Dedifferentiated amniotic fluid mesenchymal stem cell (primary cell): ENCODE results near the gene TEKT3.

Experiments
- DNase-seq: peaks from one replicate; pipeline ENCODE4 v3.0.0-alpha.2; 2016; ENCODE audit errors: extremely low spot score

The TEKT3 gene

DNA sequence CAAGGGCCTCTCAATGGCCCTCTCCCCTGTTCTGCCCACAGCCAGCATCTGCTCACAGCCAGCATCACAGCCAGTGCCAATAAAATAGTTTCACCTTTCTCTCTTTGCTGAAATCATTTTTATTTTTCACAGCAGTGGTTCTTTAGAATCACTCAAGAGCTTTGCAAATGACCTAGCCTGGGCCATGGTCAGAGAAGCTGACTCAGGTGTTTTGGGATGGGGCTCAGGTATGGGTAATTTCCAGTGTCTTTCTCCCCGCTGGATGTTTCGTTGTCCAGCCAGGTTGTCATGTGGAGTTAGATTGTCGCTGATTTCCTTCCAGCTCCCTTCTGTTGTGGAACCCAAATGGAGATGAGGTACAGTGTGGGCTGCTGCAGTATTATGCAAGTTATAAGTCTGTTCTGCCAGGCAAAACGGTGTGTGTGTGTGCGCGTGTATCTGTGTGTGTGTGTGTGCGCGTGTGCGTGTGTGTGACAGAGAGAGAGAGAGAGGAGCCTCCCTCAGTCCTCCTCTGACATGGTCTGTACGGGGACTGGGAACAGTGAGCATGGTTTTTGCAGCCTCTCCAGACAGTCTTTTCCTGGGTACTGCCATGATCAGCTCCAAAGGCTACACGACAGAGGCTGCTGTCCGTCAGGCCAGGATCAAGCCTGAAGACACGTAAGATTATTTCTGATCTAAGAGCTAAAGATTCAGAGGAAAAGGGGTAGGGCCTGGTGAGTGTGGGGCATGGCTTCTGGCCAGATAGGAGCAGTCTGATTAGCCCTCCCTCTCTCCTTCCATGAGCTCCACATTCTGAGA lies 74.9 kb downstream of the TEKT3 start:
- no peak for DNase-seq

DNA sequence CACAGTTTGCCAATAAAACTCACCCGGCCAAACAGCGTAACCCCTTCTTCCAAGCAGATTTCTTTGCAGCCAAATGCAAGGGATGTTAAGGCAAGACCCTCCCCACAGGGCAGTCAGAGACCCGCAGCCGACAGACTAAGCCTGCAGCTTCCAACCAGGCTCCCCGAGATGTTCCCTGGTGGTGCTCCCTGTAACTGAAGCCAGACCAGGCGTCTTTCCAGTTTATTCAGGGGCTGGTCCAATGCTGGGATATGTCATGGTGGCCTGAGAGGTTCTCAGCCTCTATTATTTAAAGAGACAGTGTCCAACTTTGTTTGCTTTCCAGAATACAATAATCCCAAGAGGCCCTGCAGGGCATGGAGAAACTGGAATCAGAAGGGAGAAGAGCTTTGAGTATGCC lies 76.3 kb downstream of the TEKT3 start, which contains the start of gene PMP22:
PMP22 (minus strand) TSS at position 196 of the 400 bp plus-strand sequence. CDS start 4,599 bp downstream, outside the sequence.
- DNase-seq, result no peak

DNA sequence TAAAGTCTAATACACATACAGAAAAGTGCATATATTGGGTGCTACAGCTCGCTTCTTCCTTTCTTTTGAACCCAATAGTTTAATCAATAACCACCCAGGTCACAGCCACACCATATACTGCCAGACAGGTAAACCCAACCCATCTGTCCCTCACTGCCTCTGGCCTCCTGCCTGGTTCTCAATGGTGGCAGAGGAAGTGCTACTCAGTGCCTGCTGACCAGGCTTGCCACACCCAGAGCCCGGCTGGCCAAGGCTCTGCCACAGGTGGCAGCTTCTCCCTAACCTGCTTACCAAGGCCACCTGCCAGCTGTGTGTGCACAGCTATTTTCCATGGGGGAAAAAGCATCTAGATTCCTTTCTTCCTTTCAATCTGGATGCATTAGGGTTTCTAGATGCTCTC lies 76.9 kb downstream of the TEKT3 start:
- DNase-seq, result no peak

DNA sequence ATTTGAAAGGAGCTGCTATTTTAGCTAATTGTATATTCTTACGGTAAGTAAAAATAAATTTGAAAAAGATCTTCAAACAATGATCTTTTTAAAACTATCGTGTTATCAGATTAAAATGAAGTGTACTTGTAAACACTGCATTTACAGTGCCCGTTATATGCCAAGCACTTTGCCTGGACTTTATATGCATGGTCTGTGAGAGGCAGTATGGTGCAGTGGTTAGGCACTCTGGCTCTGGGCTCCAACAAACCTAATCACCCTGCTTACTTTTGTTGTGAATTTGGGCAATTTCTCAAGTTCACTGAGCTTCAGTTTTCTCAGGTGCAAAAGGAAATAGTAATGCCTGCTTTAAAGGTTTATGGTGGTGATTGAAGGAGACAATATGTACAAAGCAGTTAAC lies 77.7 kb downstream of the TEKT3 start:
- DNase-seq, result no peak

DNA sequence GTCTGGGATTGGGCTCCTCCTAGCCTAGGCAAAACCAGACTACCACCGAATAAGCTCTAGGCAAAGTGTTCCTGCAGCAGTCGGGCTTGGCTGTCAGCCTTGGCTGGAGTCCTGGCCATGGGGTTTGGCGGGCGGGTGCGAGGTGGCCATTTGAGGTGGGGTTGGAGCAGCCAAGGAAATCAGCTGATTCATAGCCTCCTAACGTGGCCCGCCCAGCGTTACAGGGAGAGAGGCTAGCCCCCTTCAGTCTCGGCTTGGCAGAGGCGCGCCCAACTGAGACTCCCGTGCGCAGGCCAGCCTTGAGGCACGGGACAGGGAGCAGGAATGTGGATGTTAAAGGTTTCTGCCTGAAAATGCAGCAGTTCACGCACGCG lies 78.2 kb downstream of the TEKT3 start:
- peak; percentile 76 for DNase-seq

DNA sequence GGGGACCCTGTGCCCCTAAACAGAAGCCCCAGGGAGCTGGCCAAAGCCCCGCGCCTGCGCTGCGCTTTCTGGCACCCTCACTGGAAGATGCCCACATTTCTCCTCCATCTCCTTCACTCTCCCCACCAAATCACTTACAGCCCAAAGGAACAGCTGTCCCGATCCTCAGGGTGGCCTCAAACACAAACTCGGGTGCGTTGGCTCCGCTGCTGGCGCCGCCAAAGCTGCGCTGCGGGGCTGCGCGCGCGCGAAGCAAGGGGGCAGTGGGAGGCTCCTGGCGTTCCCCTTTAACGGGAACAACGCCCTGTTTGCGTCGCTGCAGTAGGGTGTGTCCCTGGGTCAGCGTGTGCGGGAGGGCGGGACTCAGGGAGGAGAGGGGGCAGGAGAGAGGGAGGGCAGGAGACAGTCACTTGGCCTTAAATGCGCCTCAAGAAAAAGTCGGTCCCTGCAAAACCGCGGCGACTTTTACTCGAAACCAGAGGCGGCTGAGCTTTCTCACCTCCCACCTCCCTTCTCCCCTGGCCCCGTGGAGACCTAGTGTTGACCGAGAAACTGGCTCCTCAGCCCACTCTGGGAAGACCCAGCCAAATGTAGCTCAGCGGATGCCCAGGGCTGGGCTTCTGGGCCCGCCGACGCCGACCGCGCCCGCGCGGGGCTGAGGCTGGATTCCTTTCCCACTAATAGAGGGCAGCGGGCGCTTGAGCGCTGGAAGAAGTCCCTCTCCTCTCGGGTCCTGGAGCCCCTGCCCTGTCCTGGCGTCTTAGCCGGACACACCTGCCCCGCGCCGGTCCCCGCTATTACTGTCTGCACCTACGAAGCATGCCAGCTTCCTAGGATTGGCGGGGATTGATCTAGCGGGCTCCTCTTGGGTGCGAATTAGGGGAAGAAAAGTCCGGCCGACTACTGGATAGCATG lies 78.8 kb downstream of the TEKT3 start:
- peak; percentile 82 for DNase-seq

DNA sequence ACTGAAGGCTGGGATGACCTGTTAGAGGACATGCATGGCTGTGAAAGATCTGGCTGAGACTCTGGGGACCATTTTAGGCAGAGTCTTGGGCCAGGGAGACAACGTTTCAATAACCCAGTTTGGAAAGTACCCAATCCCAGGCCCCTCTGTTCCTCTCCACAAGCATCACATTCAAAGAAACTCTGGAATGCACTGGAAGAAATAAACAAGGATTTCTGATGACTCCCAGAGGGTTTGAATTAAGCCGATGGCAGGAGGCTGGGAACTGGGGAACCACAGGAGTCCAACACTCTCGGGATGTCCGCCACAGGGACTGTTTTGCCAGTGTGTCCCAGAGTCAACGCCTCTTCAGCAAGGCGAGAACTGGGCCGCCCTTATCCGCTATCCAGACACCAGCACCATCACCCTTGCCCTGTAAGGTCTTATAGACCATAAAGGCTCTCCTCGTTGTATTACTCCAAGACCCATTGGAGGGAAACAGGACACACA lies 79.6 kb downstream of the TEKT3 start:
- DNase-seq, result peak; percentile 25

DNA sequence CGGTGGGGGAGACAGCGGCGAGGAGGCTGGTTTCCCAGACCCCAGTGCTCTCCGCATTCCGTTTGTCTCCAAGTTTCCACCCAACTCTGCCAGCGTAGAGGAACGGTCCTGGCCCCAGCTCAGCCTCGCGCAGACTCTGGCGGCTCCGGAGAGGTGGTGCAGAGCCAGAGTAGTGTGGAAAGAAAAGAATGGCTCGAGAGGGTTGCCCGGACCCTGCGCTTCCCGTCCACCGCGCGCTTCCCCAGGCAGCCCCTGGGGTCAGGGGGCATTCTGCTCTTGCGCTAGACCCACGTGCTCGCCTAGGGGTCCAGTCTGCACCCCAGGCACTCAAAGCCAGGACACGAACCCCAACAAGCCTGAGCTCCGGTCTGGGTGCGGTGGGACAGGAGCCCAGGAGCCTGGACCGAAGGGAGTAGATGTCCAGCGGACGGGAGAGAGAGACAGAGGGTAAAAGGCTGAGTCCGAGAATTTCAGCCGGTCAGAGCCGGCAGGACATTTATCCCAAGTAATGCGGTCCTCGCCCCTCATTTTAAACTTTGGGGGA lies 80.1 kb downstream of the TEKT3 start:
- DNase-seq, result peak; percentile 65

DNA sequence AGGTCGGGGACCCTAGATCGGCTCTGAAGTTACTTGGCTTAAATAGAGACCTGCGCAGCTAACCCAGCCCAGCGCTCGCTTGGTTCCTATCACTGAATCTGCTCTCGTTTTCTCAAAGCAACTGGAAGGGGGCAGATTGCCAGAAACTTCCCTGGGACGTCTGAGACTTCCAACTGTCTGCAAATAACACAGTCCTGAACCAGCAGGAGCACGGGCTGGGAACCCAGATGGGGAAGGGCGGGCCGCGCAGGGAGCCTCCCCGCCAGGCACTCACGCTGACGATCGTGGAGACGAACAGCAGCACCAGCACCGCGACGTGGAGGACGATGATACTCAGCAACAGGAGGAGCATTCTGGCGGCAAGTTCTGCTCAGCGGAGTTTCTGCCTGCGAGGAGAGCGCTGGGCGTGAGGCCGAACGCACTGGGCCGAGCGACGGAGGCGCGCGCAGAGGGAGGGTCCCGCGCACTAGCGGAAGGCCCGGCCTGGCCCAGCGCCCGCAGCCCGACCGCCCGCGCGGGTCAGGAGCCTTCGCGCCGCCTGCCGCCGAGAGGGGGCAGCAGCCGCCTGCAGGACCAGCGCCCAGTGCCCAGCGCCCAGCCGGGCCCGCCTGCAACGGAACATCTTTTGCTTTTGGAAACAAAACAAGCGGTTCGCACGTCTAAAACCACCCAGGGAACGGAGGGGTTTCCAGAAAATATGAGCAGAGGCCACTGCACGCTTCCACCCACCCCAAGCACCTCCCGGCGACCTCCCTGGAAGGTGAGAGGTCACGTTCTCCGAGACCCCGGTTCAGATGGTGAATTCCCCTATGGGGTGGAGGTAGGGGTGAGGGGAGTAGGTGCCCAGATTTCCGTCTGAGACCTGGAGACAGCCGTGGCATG lies 80.8 kb downstream of the TEKT3 start:
- peak; percentile 74 for DNase-seq

DNA sequence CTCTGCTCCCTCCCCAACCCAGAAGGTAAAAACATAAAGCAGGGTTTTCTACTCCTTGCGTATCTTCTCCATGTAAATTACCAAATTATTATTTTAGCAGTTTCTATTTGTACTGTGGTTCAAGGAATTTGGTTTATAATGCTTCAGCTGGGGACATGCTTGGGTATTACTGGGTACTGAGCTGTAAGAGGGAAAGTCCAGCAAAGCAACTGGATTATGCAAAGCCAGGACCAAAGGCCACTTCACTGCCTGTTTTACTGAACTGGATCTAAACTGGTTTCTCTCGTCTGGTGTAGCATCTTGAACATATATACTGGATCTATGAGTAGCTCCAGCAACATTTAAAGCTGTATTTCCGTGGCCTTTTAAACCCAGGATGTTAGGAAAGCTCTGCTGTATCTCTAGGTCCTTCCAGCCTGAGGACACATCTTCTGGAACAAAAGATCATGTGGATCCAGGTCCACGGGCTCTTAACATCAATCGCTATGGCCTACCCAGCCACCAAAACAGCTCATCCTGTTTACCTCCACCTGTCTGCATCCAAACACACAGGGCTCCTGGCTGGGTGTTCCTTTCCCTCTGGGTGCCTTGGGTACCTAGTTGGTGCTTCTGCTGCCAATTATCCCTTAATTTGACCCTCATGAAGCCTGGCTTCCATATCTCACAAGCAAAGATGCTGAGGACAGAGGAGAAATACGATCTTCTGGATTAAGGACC lies 83.4 kb downstream of the TEKT3 start:
- no peak for DNase-seq

DNA sequence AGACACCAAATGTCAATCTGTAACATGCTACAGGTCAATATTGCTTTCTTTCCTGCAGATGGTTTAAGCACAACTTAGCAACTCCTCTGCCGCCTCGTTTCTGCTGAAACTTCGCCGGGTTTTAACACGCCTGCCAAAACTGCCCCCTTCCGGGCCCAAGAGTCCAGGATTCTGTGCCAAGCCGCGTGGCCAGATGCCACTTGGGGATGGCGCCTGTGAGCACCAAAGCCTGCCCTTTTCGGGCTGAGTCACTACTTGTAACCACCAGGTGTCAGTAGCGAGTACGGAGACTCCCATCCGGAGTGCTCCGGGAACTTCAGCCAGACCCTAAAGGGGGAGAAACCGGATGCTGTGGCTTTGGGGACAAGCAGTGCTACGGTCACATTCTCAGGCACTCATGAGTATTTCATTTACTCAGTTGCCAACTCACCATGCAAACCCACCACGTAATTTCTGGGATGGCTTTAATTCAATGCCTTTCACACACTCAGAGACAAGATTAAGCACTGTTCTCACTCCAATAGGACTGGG lies 84.1 kb downstream of the TEKT3 start:
- peak; percentile 73 for DNase-seq

DNA sequence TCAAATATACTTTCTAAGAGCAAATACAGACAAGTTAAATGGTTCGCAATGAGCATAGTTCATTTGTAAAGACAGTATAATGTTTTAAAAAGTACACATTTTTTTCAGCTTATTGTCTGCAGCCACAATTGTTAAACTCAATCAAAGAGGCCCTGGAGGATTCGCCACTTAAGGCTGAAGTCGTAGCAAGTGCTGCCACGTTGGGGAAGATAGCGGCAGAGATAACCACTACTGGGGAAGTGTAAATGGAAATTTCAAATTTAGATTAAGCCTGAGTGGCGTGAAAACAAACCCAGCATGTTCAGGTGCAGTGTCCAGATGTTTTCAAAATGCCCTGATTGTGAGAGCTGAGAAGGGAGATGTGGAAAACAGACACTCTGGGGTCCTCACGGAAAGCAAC lies 84.7 kb downstream of the TEKT3 start:
- no peak for DNase-seq

DNA sequence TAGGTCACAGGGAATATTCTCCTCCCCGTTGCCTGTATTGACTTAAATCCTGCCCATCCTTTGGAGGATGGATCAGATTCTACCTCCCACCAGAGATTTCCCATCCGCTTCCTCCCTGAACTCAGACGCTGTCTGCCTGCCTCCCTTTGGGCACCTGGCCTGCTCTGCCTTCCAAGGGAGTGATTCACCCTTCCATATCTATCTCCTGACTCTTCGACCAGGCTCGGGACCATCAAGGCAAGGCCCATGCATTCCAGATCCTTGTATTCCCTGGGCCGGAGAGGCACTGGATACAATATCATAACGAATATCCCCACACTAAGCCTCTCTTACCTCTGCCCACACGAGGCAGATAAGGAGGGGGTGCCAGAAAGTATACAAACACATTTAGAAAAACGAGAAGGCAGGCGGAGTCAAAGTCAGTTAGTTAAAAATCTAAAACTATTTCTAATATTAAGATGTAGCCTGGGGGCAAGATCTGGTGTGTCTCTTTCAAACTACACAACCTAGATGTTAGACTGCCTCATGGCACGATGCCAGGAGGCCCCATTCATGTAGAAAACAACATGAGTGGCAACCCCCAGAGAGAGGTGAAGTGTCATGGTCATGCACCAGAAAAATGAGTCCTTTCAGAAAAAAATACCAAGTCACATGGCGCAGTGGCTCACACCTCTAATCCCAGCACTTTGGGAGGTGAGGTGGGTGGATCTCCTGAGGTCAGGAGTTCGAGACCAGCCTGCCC lies 85.5 kb downstream of the TEKT3 start:
- DNase-seq, result no peak
